HFFc6 (cell line): ENCODE data around the gene TAS1R1. TPM values are rescaled to one million over a fixed set of nuclear protein-coding genes. Genes with fewer than 3 reads are reported as not detected.
"Not testable (repeated sequence)": the region's sequence is repeated elsewhere in the genome, so short reads cannot be mapped to it uniquely, and the experiment has no call there.

ENCODE experiments used
- DNase-seq: peaks from one replicate; pipeline ENCODE4 v3.0.0-alpha.2; 2018
- H3K27ac Mint-ChIP-seq: 2 replicates; pipeline ENCODE4 v1.8.0; 2020; ENCODE audit warnings: mild to moderate bottlenecking, mixed read lengths
- H3K27me3 Mint-ChIP-seq: 2 replicates; pipeline ENCODE4 v1.8.0; 2021; ENCODE audit warnings: mild to moderate bottlenecking, moderate library complexity, mixed read lengths; ENCODE audit not compliant: insufficient read depth
- H3K36me3 Mint-ChIP-seq: 2 replicates; pipeline ENCODE4 v1.8.0; 2021; ENCODE audit warnings: low read depth, mixed read lengths
- H3K4me1 Mint-ChIP-seq: 2 replicates; pipeline ENCODE4 v1.8.0; 2020; ENCODE audit warnings: low read depth, mixed read lengths
- H3K4me3 Mint-ChIP-seq: 2 replicates; pipeline ENCODE4 v1.8.0; 2020; ENCODE audit warnings: mild to moderate bottlenecking, moderate library complexity, mixed read lengths
- H3K9me3 Mint-ChIP-seq: 2 replicates; pipeline ENCODE4 v1.8.0; 2020; ENCODE audit warnings: mild to moderate bottlenecking, mixed read lengths
- CTCF ChIP-seq: fragments of 200-600 bp; sonication (generic); IDR thresholded peaks from 2 replicates; pipeline ENCODE4 v1.5.0; 2021; ENCODE audit warnings: antibody characterized with exemption, mild to moderate bottlenecking
- total RNA-seq, 6 experiments: library from RNA; stranded (reverse); fragmentation: NEBNext Ultra II Directional; extraction: Animal tissue kit (Norgen Biotek cat#: 25700); gene quantifications; 2 replicates in 1 of 6; 3 replicates in 5 of 6; pipeline ENCODE4 v1.2.3, GENCODE V29; 2021

Gene TAS1R1
- total RNA-seq, 6 experiments from 2014 or later, result not detected

- no peaks in the 10 kb centered on the region for H3K27me3 Mint-ChIP-seq
- no peaks in the 10 kb centered on the region for H3K9me3 Mint-ChIP-seq
- TF ChIP-seq CTCF, result no peak
- H3K4me1 Mint-ChIP-seq, result peaks cover 16% of the 10 kb centered on the region
- H3K4me3 Mint-ChIP-seq, result no peak overlapping the region
- DNase-seq, result no peak
- H3K36me3 Mint-ChIP-seq, result peaks cover 26% of the 10 kb centered on the region
- no peak overlapping the region for H3K27ac Mint-ChIP-seq
Observed at GRCh38 chr1:6597777-6598131, 42.6 kb downstream of the TAS1R1 start.

GRCh38 chr1:6599141-6599975, 44.3 kb downstream of the TAS1R1 start:
- H3K27ac Mint-ChIP-seq, result peak overlapping the region; percentile 46; the same call in 1 of the 2 replicates
- H3K4me1 Mint-ChIP-seq, result peaks cover 28% of the 10 kb centered on the region
- peak overlapping the region; percentile 49 for H3K4me3 Mint-ChIP-seq
- peaks cover 22% of the 10 kb centered on the region for H3K36me3 Mint-ChIP-seq
- no peaks in the 10 kb centered on the region for H3K9me3 Mint-ChIP-seq
- TF ChIP-seq CTCF, result no peak
- no peak for DNase-seq
- H3K27me3 Mint-ChIP-seq, result peaks cover 2% of the 10 kb centered on the region; the same call in 1 of the 2 replicates

GRCh38 chr1:6599991-6600390, 44.9 kb downstream of the TAS1R1 start:
- peaks cover 22% of the 10 kb centered on the region for H3K36me3 Mint-ChIP-seq
- peak overlapping the region; percentile 97 for H3K27ac Mint-ChIP-seq
- peaks cover 33% of the 10 kb centered on the region for H3K4me1 Mint-ChIP-seq
- H3K27me3 Mint-ChIP-seq, H3K9me3 Mint-ChIP-seq, DNase-seq: not testable (repeated sequence)
- peak overlapping the region; percentile 96 for H3K4me3 Mint-ChIP-seq

- peaks cover 2% of the 10 kb centered on the region; the same call in 1 of the 2 replicates for H3K27me3 Mint-ChIP-seq
- DNase-seq, result no peak
- H3K4me1 Mint-ChIP-seq, result peaks cover 36% of the 10 kb centered on the region
- no peaks in the 10 kb centered on the region for H3K9me3 Mint-ChIP-seq
- H3K4me3 Mint-ChIP-seq, result peak overlapping the region; percentile 96
- H3K27ac Mint-ChIP-seq, result peak overlapping the region; percentile 97
- peaks cover 22% of the 10 kb centered on the region for H3K36me3 Mint-ChIP-seq
- TF ChIP-seq CTCF, result no peak
Observed at GRCh38 chr1:6600410-6601048, 45.4 kb downstream of the TAS1R1 start.

DNA sequence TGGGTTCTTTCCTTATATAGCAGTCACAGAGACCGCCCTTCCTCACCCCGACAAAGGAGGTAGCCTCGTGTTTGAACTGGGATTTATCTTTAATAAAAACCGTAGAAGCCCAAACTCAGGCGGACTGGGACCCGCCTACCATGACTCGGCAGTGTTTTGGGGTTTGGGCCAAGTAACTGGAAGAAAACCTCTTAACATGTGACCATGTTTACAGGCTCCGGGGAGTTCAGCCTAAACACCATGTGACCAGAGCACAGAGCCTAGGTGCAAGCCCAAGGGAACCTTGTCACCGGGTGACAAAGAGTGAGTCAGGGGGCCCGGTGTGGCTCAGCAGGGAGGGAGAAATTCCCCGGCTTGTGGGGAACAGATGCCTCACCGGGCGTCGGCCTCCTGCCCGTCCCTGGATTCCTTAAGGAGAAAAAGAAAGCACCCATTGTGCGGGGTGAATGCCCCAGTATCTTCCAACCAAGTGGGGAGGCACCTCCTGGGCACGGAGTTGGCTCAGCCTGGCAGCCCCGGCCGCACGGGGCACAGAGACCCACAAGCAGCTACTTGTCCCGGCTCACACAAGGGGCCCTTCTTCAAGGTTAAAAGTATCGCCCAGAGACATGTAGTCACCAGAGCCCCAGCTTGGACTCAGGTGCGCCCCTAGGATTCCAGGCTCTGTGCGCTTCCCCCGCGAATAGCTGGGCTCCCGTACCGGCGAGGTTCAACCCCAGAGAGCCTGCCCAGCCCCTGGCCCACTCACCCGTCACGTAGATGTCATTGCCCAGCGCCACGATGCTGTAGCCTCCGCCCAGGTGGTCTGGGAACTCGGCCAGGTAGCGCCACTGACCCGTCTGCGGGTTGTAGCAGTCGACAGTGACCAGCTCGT, 46.2 kb downstream of the TAS1R1 start:
- DNase-seq, result peak; percentile 96
- no peak; the same call in 1 of the 2 replicates for TF ChIP-seq CTCF
- Mint-ChIP-seq H3K27me3 (peaks cover 2% of the 10 kb centered on the region; the same call in 1 of the 2 replicates), H3K4me1 (peaks cover 36% of the 10 kb centered on the region), H3K36me3 (peaks cover 16% of the 10 kb centered on the region; the same call in 1 of the 2 replicates), H3K27ac (peak overlapping the region; percentile 97), H3K9me3 (no peaks in the 10 kb centered on the region), H3K4me3 (peak overlapping the region; percentile 96)
